HEK293 (cell line): ENCODE data around the gene GLG1.

Experiments used
- CTCF ChIP-seq: fragments of 450-650 bp; formaldehyde crosslinking; IDR thresholded peaks from 2 replicates; pipeline ENCODE4 v1.5.1; 2016; ENCODE audit warnings: missing biosample characterization, missing genetic modification characterization
- TF ChIP-seq, protein P1 (sequence below): fragments of 450-650 bp; formaldehyde crosslinking; IDR thresholded peaks from 2 replicates; pipeline ENCODE4 v1.5.1; 2016; ENCODE audit warnings: missing biosample characterization, missing genetic modification characterization

DNA sequence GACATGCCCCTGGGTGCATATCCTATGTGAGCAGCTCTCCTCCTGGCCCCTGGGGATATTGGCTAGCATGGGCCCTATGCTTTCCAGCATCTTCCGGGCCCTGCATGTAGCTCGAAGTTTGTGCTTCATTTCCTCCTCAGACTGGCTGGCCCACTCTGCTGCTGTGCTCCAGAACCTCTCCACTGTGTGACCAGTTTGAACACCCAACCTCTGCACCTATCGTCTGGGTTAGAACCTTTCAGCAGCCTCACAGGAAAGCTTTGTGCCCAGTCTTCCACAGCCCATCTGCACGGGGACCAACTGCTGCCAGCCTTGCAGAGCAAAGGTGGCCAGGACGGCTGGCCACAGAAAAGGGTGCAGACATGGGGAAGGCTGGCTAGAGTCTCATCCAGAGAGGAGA is 175.4 kb downstream of the GLG1 start:
- TF ChIP-seq, protein P1, sequence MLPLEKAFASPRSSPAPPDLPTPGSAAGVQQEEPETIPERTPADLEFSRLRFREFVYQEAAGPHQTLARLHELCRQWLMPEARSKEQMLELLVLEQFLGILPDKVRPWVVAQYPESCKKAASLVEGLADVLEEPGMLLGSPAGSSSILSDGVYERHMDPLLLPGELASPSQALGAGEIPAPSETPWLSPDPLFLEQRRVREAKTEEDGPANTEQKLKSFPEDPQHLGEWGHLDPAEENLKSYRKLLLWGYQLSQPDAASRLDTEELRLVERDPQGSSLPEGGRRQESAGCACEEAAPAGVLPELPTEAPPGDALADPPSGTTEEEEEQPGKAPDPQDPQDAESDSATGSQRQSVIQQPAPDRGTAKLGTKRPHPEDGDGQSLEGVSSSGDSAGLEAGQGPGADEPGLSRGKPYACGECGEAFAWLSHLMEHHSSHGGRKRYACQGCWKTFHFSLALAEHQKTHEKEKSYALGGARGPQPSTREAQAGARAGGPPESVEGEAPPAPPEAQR: no peak
- no peak for TF ChIP-seq CTCF (tag by site-specific recombination)
